ENCODE results near the gene NRG3. TPM values are rescaled to one million over a fixed set of nuclear protein-coding genes. Genes with fewer than 3 reads are reported as not detected.

Gene NRG3
- total and polyA plus RNA-seq, 2 of the 4 experiments (the other 2 are of a cell fraction), result not detected

GRCh38 chr10:82284180-82284579, 409.2 kb downstream of the NRG3 start:
- no peak overlapping the region for H3K18ac ChIP-seq (ENCODE audit: low read depth, low read length)
- no peak overlapping the region for H3K4me2 ChIP-seq (ENCODE audit: low read depth, low read length)
- no peak overlapping the region for H3K56ac ChIP-seq (ENCODE audit: extremely low read depth, insufficient read depth, low read length)
- H3K4me3 ChIP-seq (ENCODE audit: insufficient read depth, low read depth, low read length), result no peak overlapping the region
- H2AK9ac ChIP-seq (replicated peaks; ENCODE audit: low read depth, low read length, poor library complexity), result no peak overlapping the region
- H4K5ac ChIP-seq (ENCODE audit: low read depth, low read length), result no peak overlapping the region
- H2AK5ac ChIP-seq (ENCODE audit: low read depth, low read length), result no peak overlapping the region
- no peak overlapping the region for H3K4ac ChIP-seq (ENCODE audit: low read depth, low read length)
- TF ChIP-seq MXI1 (IDR thresholded peaks at IDR 0.05; ENCODE audit: borderline replicate concordance, low read depth, low read length), result no peak
- TF ChIP-seq, protein P1, sequence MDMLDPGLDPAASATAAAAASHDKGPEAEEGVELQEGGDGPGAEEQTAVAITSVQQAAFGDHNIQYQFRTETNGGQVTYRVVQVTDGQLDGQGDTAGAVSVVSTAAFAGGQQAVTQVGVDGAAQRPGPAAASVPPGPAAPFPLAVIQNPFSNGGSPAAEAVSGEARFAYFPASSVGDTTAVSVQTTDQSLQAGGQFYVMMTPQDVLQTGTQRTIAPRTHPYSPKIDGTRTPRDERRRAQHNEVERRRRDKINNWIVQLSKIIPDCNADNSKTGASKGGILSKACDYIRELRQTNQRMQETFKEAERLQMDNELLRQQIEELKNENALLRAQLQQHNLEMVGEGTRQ (IDR thresholded peaks at IDR 0.05; ENCODE audit: low read depth, low read length), result no peak
- no peak for TF ChIP-seq RCOR1 (IDR thresholded peaks at IDR 0.05; ENCODE audit: insufficient replicate concordance, low read length)
- TF ChIP-seq CHD1 (IDR thresholded peaks at IDR 0.05; ENCODE audit: low read depth, low read length), result no peak
- no peak for TF ChIP-seq MAFK (IDR thresholded peaks at IDR 0.05; ENCODE audit: low read depth, low read length)
- TF ChIP-seq RFX5 (IDR thresholded peaks at IDR 0.05; ENCODE audit: low read depth, low read length), result no peak
- no peak for TF ChIP-seq SMC3 (IDR thresholded peaks at IDR 0.05; ENCODE audit: low read depth, low read length)
- TF ChIP-seq, protein P2, sequence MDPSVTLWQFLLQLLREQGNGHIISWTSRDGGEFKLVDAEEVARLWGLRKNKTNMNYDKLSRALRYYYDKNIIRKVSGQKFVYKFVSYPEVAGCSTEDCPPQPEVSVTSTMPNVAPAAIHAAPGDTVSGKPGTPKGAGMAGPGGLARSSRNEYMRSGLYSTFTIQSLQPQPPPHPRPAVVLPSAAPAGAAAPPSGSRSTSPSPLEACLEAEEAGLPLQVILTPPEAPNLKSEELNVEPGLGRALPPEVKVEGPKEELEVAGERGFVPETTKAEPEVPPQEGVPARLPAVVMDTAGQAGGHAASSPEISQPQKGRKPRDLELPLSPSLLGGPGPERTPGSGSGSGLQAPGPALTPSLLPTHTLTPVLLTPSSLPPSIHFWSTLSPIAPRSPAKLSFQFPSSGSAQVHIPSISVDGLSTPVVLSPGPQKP (IDR thresholded peaks at IDR 0.05; ENCODE audit: borderline replicate concordance, low read depth, low read length), result no peak
- no peak for TF ChIP-seq POLR2A (IDR thresholded peaks at IDR 0.05; ENCODE audit: low read depth, low read length)
- H4K8ac ChIP-seq (ENCODE audit: low read depth in 2 of 2, low read length in 2 of 2), result no peak overlapping the region
- H3K9ac ChIP-seq (ENCODE audit: low read depth, low read length), result no peak overlapping the region
- ATAC-seq (ENCODE audit: low read depth) (no peak), DNase-seq (no peak)
- no peaks in the 10 kb centered on the region for H3K79me1 ChIP-seq (ENCODE audit: low read depth in 1 of 2, low read length in 2 of 2)
- no peak overlapping the region for H3K23ac ChIP-seq (ENCODE audit: low read depth, low read length)
- H2AFZ ChIP-seq (replicated peaks; ENCODE audit: low read length, poor library complexity), result no peak overlapping the region
- H2BK120ac ChIP-seq (ENCODE audit: low read depth, low read length), result no peak overlapping the region
- no peak overlapping the region for H2BK20ac ChIP-seq (ENCODE audit: low read depth, low read length)
- BruUV-seq (replicated peaks), result no TSS peak
- H3K9me3 ChIP-seq (ENCODE audit: control insufficient read depth, insufficient read depth, low read length), result peaks cover 12% of the 10 kb centered on the region
- ChIA-PET POLR2A (ENCODE audit: unreplicated experiment) (no interaction called here), CTCF (no interaction called here)
- H2BK5ac ChIP-seq (ENCODE audit: low read depth, low read length, poor library complexity, severe bottlenecking), result no peak overlapping the region
- H3K27me3 ChIP-seq (ENCODE audit: control insufficient read depth, insufficient read depth, low read length), result no peaks in the 10 kb centered on the region
- in situ Hi-C loops (cut with MboI; ENCODE audit: low sequenced_read_pairs), result no loop called here
- H4K91ac ChIP-seq (ENCODE audit: insufficient read depth, low read depth, low read length), result no peak overlapping the region
- H4K20me1 ChIP-seq (ENCODE audit: insufficient read depth, low read length), result no peaks in the 10 kb centered on the region
- H3K27ac ChIP-seq (ENCODE audit: insufficient read depth, low read length), result no peak overlapping the region
- dilution Hi-C loops (cut with HindIII; ENCODE audit: low sequenced_read_pairs, unreplicated experiment), result no loop called here
- intact Hi-C loops (cut with micrococcal nuclease), result no loop called here
- whole genome bisulfite sequencing, 2 experiments (ENCODE audit: extremely low coverage in 2 of 2, insufficient read length in 1 of 2), result no CpG with 5 or more reads among the region's 2 CpGs
- H3K14ac ChIP-seq (replicated peaks; ENCODE audit: low read depth, low read length), result no peak overlapping the region
- no peaks in the 10 kb centered on the region for H3K36me3 ChIP-seq (ENCODE audit: control insufficient read depth, insufficient read depth, low read length)
- H3K4me1 ChIP-seq (ENCODE audit: control insufficient read depth, insufficient read depth, low read length), result no peaks in the 10 kb centered on the region
- H3K9me1 ChIP-seq (ENCODE audit: insufficient read depth, low read length), result no peaks in the 10 kb centered on the region
- H2BK15ac ChIP-seq (ENCODE audit: low read depth, low read length), result no peak overlapping the region

Measured in IMR-90 (cell line).